Heart left ventricle (tissue), 13 donors: ENCODE data around the gene SLC38A7.

Experiments
- POLR2A ChIP-seq, 2 donors: fragments of 450-650 bp; IDR thresholded peaks; one replicate each; pipeline ENCODE4 v1.6.1; 2017; ENCODE audit warnings: antibody characterized with exemption in 2 of 2, mild to moderate bottlenecking in 2 of 2, moderate library complexity in 2 of 2
- TF ChIP-seq, protein P1 (sequence below), 12 donors: fragments of 200-600 bp; sonication (generic) in 4 of 12; IDR thresholded peaks; one replicate each; pipeline versions ENCODE4 v1.5.0 to v1.8.0; 2018 to 2022; ENCODE audit warnings: antibody characterized with exemption in 12 of 12, mild to moderate bottlenecking in 5 of 12
- donor health status: ischemic (EF 13 %, LVEDD 7.1; RV severe dilation, severe dysfunction).
- donor health status: DM: no; HTN: yes; CAD: no.
- donor health status: DM: no; HTN: no; CAD: no.
- donor health status: ischemic (EF 25% LVEDD 6.9; RV normal size, moderate dysfunction).
- donor health status: ischemic (EF 25% LVEDD 5.7; RV mildly dilated, moderate dysfunction).
- donor health status: ischemic (EF 35%, LVEDD 5.7; RV mildly dilated, moderate dysfunction).
- donor health status: nonischemic (EF 11% LVEDD 7.7; RV severe dilation, severe dysfunction).
- donor health status: DM: yes; HTN: yes; CAD: no.
- donor health status: PGD.
- donor health status: ischemic (EF 29% LVEDD 5.4; RV normal size, mild dysfunction).
- donor health status: nonischemic (EF 23%, LVEDD 6.1; RV moderate dilation, normal function).

DNA sequence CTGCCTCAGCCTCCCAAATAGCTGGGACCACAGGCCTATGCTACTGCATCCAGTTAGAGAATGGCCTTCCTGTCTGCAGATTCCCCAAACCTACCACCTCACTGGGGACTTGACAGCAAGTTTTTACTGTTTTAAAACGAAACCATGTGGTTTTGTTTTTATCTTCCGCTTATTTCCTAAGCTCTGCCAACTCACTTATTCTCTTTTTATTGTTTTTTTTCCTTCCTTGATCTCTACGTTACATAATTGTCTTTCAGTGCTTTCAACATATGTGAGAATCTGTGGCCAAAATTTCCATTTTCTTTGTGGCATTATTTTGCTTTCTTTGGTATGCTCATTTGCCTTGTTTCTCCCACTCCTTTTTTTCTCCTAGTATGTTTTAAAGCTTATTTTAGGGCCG, 14.6 kb upstream of the SLC38A7 start:
- TF ChIP-seq, protein P1, sequence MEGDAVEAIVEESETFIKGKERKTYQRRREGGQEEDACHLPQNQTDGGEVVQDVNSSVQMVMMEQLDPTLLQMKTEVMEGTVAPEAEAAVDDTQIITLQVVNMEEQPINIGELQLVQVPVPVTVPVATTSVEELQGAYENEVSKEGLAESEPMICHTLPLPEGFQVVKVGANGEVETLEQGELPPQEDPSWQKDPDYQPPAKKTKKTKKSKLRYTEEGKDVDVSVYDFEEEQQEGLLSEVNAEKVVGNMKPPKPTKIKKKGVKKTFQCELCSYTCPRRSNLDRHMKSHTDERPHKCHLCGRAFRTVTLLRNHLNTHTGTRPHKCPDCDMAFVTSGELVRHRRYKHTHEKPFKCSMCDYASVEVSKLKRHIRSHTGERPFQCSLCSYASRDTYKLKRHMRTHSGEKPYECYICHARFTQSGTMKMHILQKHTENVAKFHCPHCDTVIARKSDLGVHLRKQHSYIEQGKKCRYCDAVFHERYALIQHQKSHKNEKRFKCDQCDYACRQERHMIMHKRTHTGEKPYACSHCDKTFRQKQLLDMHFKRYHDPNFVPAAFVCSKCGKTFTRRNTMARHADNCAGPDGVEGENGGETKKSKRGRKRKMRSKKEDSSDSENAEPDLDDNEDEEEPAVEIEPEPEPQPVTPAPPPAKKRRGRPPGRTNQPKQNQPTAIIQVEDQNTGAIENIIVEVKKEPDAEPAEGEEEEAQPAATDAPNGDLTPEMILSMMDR (IDR thresholded peaks at IDR 0.05), result no peak
- no peak for TF ChIP-seq POLR2A (IDR thresholded peaks at IDR 0.05)
